ENCODE measurements around the gene SYNGAP1.

DNA sequence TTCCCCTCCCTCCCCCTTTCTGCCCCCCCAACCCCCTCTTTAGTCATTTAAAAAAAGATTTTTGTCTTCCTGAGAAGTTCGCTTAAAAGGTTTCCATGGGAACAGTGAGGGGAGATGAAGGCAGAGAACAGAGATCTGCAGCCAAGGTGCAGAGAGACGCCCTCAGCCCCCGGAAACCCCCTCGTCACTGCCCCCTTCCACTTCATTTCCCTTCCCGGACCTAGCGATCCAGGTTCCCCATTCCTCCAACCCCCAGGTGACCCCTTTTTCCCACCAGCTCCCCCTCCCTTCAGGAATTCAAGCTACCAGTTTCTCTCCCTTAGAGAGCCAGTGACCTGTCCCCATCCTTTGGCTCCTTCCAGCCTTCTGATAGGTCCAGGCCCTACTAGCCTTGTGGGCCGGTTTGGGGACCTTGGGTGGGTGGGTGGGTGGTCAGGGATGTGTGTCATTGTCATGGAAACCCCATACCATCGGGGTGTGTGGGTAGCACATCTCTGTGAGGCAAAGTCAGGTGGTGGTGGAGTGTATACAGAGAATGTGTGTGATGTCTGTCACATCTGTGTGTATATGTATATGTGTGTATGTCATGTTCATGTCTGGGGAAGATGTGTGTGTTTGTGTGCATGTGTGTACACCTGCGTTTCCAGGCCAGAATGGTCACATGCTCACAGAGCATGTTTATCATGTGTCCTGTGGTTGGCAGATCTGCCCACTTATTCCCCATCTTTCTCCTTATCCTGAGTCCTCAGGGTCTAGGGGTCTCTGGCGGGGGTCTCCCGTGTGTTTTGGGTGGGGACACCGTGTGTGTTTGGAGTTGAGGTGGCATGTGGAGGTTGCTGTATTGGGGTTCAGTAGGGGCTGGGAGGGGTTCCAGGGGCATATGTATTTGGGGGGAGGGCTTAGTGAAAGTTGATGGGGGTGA is 7.0 kb downstream of the SYNGAP1 start:
- TF ChIP-seq, protein P1, sequence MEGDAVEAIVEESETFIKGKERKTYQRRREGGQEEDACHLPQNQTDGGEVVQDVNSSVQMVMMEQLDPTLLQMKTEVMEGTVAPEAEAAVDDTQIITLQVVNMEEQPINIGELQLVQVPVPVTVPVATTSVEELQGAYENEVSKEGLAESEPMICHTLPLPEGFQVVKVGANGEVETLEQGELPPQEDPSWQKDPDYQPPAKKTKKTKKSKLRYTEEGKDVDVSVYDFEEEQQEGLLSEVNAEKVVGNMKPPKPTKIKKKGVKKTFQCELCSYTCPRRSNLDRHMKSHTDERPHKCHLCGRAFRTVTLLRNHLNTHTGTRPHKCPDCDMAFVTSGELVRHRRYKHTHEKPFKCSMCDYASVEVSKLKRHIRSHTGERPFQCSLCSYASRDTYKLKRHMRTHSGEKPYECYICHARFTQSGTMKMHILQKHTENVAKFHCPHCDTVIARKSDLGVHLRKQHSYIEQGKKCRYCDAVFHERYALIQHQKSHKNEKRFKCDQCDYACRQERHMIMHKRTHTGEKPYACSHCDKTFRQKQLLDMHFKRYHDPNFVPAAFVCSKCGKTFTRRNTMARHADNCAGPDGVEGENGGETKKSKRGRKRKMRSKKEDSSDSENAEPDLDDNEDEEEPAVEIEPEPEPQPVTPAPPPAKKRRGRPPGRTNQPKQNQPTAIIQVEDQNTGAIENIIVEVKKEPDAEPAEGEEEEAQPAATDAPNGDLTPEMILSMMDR (IDR thresholded peaks at IDR 0.05; ENCODE audit: low read depth, low read length, missing input control), result no peak
- TF ChIP-seq, protein P2, sequence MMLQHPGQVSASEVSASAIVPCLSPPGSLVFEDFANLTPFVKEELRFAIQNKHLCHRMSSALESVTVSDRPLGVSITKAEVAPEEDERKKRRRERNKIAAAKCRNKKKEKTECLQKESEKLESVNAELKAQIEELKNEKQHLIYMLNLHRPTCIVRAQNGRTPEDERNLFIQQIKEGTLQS (IDR thresholded peaks at IDR 0.05), result no peak
- TF ChIP-seq SP1 (IDR thresholded peaks at IDR 0.05), result no peak

All from liver (tissue), 3 donors.